Neuronal stem cell (in vitro differentiated cells): ENCODE data around the gene AXIN2.
"Not testable (repeated sequence)": the region's sequence is repeated elsewhere in the genome, so short reads cannot be mapped to it uniquely, and the experiment has no call there.

ENCODE experiments used
- DNase-seq: peaks from one replicate; pipeline ENCODE4 v3.0.0-alpha.2; 2013; ENCODE audit warnings: low spot score
- H2AFZ ChIP-seq: one replicate; pipeline ENCODE4 v1.6.1; 2013; ENCODE audit warnings: mild to moderate bottlenecking, low read length, inconsistent platforms
- H2AK5ac ChIP-seq: 2 replicates; pipeline ENCODE4 v1.6.1; 2013; ENCODE audit warnings: low read depth, mild to moderate bottlenecking, inconsistent platforms, low read length, moderate library complexity, mixed read lengths
- H2BK120ac ChIP-seq: 2 replicates; pipeline ENCODE4 v1.6.1; 2013; ENCODE audit warnings: low read depth, mild to moderate bottlenecking, inconsistent platforms, low read length, moderate library complexity, mixed read lengths
- H2BK12ac ChIP-seq: one replicate; pipeline ENCODE4 v1.6.1; 2013; ENCODE audit warnings: low read length, inconsistent platforms
- H2BK15ac ChIP-seq: 2 replicates; pipeline ENCODE4 v1.6.1; 2013; ENCODE audit warnings: mild to moderate bottlenecking, low read length, inconsistent platforms, mixed read lengths
- H2BK5ac ChIP-seq: one replicate; pipeline ENCODE4 v1.6.1; 2013; ENCODE audit warnings: inconsistent platforms, mild to moderate bottlenecking, low read length, moderate library complexity
- H3K14ac ChIP-seq: one replicate; pipeline ENCODE4 v1.6.1; 2013; ENCODE audit warnings: low read length, inconsistent platforms
- H3K18ac ChIP-seq: 2 replicates; pipeline ENCODE4 v1.6.1; 2013; ENCODE audit warnings: low read length, inconsistent platforms
- H3K23ac ChIP-seq: 2 replicates; pipeline ENCODE4 v1.6.1; 2013; ENCODE audit warnings: low read depth, mild to moderate bottlenecking, mixed read lengths, low read length, inconsistent platforms; ENCODE audit not compliant: poor library complexity
- H3K27ac ChIP-seq: replicated peaks from 3 replicates; pipeline ENCODE4 v1.5.1; 2013; ENCODE audit warnings: low read length, inconsistent platforms
- H3K27me3 ChIP-seq, 3 experiments: 2 replicates each; pipeline ENCODE4 v1.6.1; 2013; ENCODE audit warnings: low read length in 3 of 3, mild to moderate bottlenecking in 2 of 3, inconsistent platforms in 1 of 3, low read depth in 1 of 3, mixed read lengths in 1 of 3, moderate library complexity in 1 of 3; ENCODE audit not compliant: control insufficient read depth in 3 of 3, insufficient read depth in 3 of 3
- H3K36me3 ChIP-seq, 2 donors: replicated peaks in 1 of 2; 2 replicates each; pipeline ENCODE4 v1.6.1; 2013; ENCODE audit warnings: low read length in 2 of 2; ENCODE audit not compliant: control insufficient read depth in 2 of 2, insufficient read depth in 2 of 2
- H3K4ac ChIP-seq: 2 replicates; pipeline ENCODE4 v1.6.1; 2013; ENCODE audit warnings: inconsistent platforms, mild to moderate bottlenecking, low read length, moderate library complexity
- H3K4me1 ChIP-seq, 2 donors: 1 replicate in 1 of 2; 2 replicates in 1 of 2; pipeline ENCODE4 v1.6.1; 2013; ENCODE audit warnings: low read length in 2 of 2, low read depth in 1 of 2; ENCODE audit not compliant: control insufficient read depth in 2 of 2, insufficient read depth in 1 of 2
- H3K4me2 ChIP-seq: one replicate; pipeline ENCODE4 v1.6.1; 2013; ENCODE audit warnings: mild to moderate bottlenecking, low read length, inconsistent platforms; ENCODE audit not compliant: insufficient read depth, poor library complexity, severe bottlenecking
- H3K4me3 ChIP-seq, 2 donors: 2 replicates each; pipeline ENCODE4 v1.5.1; 2013; ENCODE audit warnings: low read length in 2 of 2, mild to moderate bottlenecking in 2 of 2, inconsistent platforms in 1 of 2, moderate library complexity in 1 of 2
- H3K79me1 ChIP-seq: one replicate; pipeline ENCODE4 v1.6.1; 2013; ENCODE audit warnings: low read depth, mild to moderate bottlenecking, inconsistent platforms, low read length, moderate library complexity
- H3K9ac ChIP-seq: one replicate; pipeline ENCODE4 v1.6.1; 2013; ENCODE audit warnings: mild to moderate bottlenecking, low read depth, low read length, inconsistent platforms; ENCODE audit not compliant: poor library complexity
- H3K9me3 ChIP-seq, 2 donors: replicated peaks in 1 of 2; 2 replicates each; pipeline versions ENCODE3 to v1.6.1; 2013; ENCODE audit warnings: low read length in 2 of 2, mild to moderate bottlenecking in 2 of 2, inconsistent platforms in 1 of 2, low read depth in 1 of 2, mixed read lengths in 1 of 2, moderate library complexity in 1 of 2; ENCODE audit not compliant: control insufficient read depth in 2 of 2, insufficient read depth in 1 of 2
- H4K8ac ChIP-seq: one replicate; pipeline ENCODE4 v1.6.1; 2013; ENCODE audit warnings: low read depth, mild to moderate bottlenecking, inconsistent platforms, low read length, moderate library complexity
- H4K91ac ChIP-seq: one replicate; pipeline ENCODE4 v1.6.1; 2013; ENCODE audit warnings: low read length, low read depth, mild to moderate bottlenecking, inconsistent platforms; ENCODE audit not compliant: poor library complexity
- WGBS, 2 donors: extraction: QIAGEN DNeasy Blood & Tissue Kit; methylation state at CpG; one replicate each; pipeline ENCODE4 v1.1.7; 2013; ENCODE audit warnings: missing lambda C conversion rate in 2 of 2, mixed read lengths in 1 of 2; ENCODE audit not compliant: insufficient read length in 2 of 2, insufficient replicate concordance in 1 of 2; ENCODE audit errors: extremely low coverage in 2 of 2; 5-methylcytosine and 5-hydroxymethylcytosine counted together

AXIN2 gene

GRCh38 chr17:65511316-65511715 lies 50.1 kb downstream of the AXIN2 start:
- WGBS, 2 donors: no CpG with 5 or more reads among the region's 3 CpGs
- H4K8ac ChIP-seq: no peak overlapping the region
- no peak overlapping the region for H2AK5ac ChIP-seq
- no peak overlapping the region for H2BK15ac ChIP-seq
- no peak overlapping the region for H2BK120ac ChIP-seq
- no peak overlapping the region for H3K4me2 ChIP-seq
- H3K23ac ChIP-seq: no peak overlapping the region
- no peak overlapping the region for H3K4ac ChIP-seq
- no peak overlapping the region for H3K14ac ChIP-seq
- H3K36me3 ChIP-seq: no peaks in the 10 kb centered on the region
- no peak for DNase-seq
- no peak overlapping the region for H4K91ac ChIP-seq
- H2AFZ ChIP-seq: no peak overlapping the region
- no peaks in the 10 kb centered on the region for H3K9me3 ChIP-seq
- peaks cover 0 to 3% (median 0%) of the 10 kb centered on the region in 3 experiments for H3K27me3 ChIP-seq
- H3K79me1 ChIP-seq: no peaks in the 10 kb centered on the region
- H2BK5ac ChIP-seq: no peak overlapping the region
- H3K4me3 ChIP-seq: no peak overlapping the region
- no peak overlapping the region for H3K9ac ChIP-seq
- no peak overlapping the region for H3K27ac ChIP-seq
- peaks cover 5 to 9% of the 10 kb centered on the region in 2 donors for H3K4me1 ChIP-seq
- no peak overlapping the region for H3K18ac ChIP-seq
- no peak overlapping the region for H2BK12ac ChIP-seq

GRCh38 chr17:65509032-65509431 lies 52.4 kb downstream of the AXIN2 start:
- H2BK5ac ChIP-seq: no peak overlapping the region
- H2AK5ac ChIP-seq: no peak overlapping the region
- no peak overlapping the region for H3K4me3 ChIP-seq
- H2BK120ac ChIP-seq: no peak overlapping the region
- H3K27ac ChIP-seq: no peak overlapping the region
- no peak overlapping the region for H3K9ac ChIP-seq
- H2AFZ ChIP-seq: no peak overlapping the region
- H3K14ac ChIP-seq: no peak overlapping the region
- no peak overlapping the region for H3K18ac ChIP-seq
- H3K27me3 ChIP-seq: peaks cover 0 to under 1% (median 0%) of the 10 kb centered on the region in 3 experiments
- WGBS, 2 donors: no CpG with 5 or more reads among the region's 2 CpGs
- no peak overlapping the region for H3K4ac ChIP-seq
- H3K4me1 ChIP-seq: no peaks in the 10 kb centered on the region
- H3K23ac ChIP-seq: no peak overlapping the region
- no peak for DNase-seq
- H3K9me3 ChIP-seq: no peaks in the 10 kb centered on the region
- no peaks in the 10 kb centered on the region for H3K36me3 ChIP-seq
- no peak overlapping the region for H3K4me2 ChIP-seq
- no peak overlapping the region for H2BK15ac ChIP-seq
- H4K91ac ChIP-seq: no peak overlapping the region
- H4K8ac ChIP-seq: no peak overlapping the region
- H2BK12ac ChIP-seq: no peak overlapping the region
- no peaks in the 10 kb centered on the region for H3K79me1 ChIP-seq

- H3K27ac ChIP-seq, H3K79me1 ChIP-seq, H3K27me3 ChIP-seq, H3K23ac ChIP-seq, H3K9ac ChIP-seq, H3K4ac ChIP-seq, H3K4me1 ChIP-seq, H2BK12ac ChIP-seq, H3K36me3 ChIP-seq, H2AFZ ChIP-seq, DNase-seq, H2BK15ac ChIP-seq, H3K14ac ChIP-seq, H2BK120ac ChIP-seq, H3K4me3 ChIP-seq, H3K18ac ChIP-seq, H2AK5ac ChIP-seq, H4K91ac ChIP-seq, H4K8ac ChIP-seq, H3K4me2 ChIP-seq, H2BK5ac ChIP-seq, H3K9me3 ChIP-seq: not testable (repeated sequence)
- WGBS, 2 donors: no CpG with 5 or more reads among the region's 6 CpGs
Measured at GRCh38 chr17:65504673-65505072, 56.8 kb downstream of the AXIN2 start.

- Histone ChIP-seq H3K14ac (no peak overlapping the region), H3K4me1 (no peaks in the 10 kb centered on the region), H3K27me3 (no peaks in the 10 kb centered on the region), H2BK5ac (no peak overlapping the region), H3K23ac (no peak overlapping the region), H3K4ac (no peak overlapping the region), H3K4me3 (no peak overlapping the region), H2BK120ac (no peak overlapping the region), H2AK5ac (no peak overlapping the region), H4K91ac (no peak overlapping the region), H4K8ac (no peak overlapping the region), H2BK15ac (no peak overlapping the region), H3K4me2 (no peak overlapping the region), H3K9me3 (peaks cover 0 to 2% of the 10 kb centered on the region in 2 donors), H3K27ac (no peak overlapping the region), H3K79me1 (no peaks in the 10 kb centered on the region), H2AFZ (no peak overlapping the region), H2BK12ac (no peak overlapping the region), H3K18ac (no peak overlapping the region), H3K36me3 (no peaks in the 10 kb centered on the region), H3K9ac (no peak overlapping the region)
- WGBS, 2 donors: no CpG with 5 or more reads among the region's 9 CpGs
- DNase-seq: no peak
Measured at GRCh38 chr17:65504141-65504540, 57.3 kb downstream of the AXIN2 start.
